ENCODE results near the gene PLD4.
"Not testable (repeated sequence)": the region's sequence is repeated elsewhere in the genome, so short reads cannot be mapped to it uniquely, and the experiment has no call there.

Gene PLD4

GRCh38 chr14:104948736-104949031, 24.0 kb downstream of the PLD4 start:
- no peak for TF ChIP-seq CTCF (conservative IDR thresholded peaks at IDR 0.05)
- no peak overlapping the region for H3K27ac ChIP-seq

GRCh38 chr14:104949406-104949955, 24.8 kb downstream of the PLD4 start:
- H3K27ac ChIP-seq = not testable (repeated sequence)

- TF ChIP-seq CTCF (conservative IDR thresholded peaks at IDR 0.05) = no peak
- no peak overlapping the region for H3K27ac ChIP-seq
These were observed 25.3 kb downstream of the PLD4 start for GRCh38 chr14:104950021-104950420.

- H3K27ac ChIP-seq = not testable (repeated sequence)
These were observed 26.0 kb downstream of the PLD4 start for GRCh38 chr14:104950701-104951100.

GRCh38 chr14:104951863-104952657, 27.4 kb downstream of the PLD4 start:
- H3K27ac ChIP-seq = not testable (repeated sequence)

GRCh38 chr14:104953097-104953496, 28.4 kb downstream of the PLD4 start:
- H3K27ac ChIP-seq = no peak overlapping the region
- TF ChIP-seq CTCF (conservative IDR thresholded peaks at IDR 0.05) = no peak

GRCh38 chr14:104953896-104954656, 29.4 kb downstream of the PLD4 start:
- no peak overlapping the region for H3K27ac ChIP-seq
- no peak for TF ChIP-seq CTCF (conservative IDR thresholded peaks at IDR 0.05)

- no peak for TF ChIP-seq CTCF (conservative IDR thresholded peaks at IDR 0.05)
- no peak overlapping the region for H3K27ac ChIP-seq
These were observed 30.2 kb downstream of the PLD4 start for GRCh38 chr14:104954746-104955395.

- TF ChIP-seq CTCF (conservative IDR thresholded peaks at IDR 0.05) = no peak
- H3K27ac ChIP-seq = no peak overlapping the region
These were observed 30.7 kb downstream of the PLD4 start for GRCh38 chr14:104955396-104955770.

All from VCaP (cell line).